Measurements from ENCODE around the gene TULP1.

DNA sequence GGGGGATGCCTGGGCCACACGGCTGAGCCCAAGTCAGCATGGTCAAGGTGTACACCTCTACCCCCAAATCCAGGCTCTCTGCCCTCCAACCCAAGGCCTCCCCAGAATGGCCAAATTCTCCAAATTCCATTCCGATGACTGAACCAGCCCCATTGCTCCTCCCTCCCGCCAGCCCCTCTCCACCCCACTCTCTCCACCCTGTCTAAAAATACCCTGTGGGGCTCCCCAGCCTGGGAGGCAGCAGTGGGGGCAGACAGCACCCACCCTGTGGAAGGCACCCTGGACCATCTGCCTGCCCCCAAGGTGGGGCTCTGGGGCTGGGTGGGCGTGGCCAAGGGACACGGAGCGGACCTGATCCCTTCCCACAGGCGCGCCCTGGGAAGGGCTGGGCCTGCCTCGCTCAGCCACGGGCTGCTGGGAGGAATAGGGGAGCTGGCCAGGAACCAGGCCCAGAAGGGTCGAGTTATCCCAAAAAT, 27.3 kb downstream of the TULP1 start:
- TF ChIP-seq POLR2A (IDR thresholded peaks at IDR 0.05; ENCODE audit: low read depth, low read length) (no peak), CTCF (conservative IDR thresholded peaks at IDR 0.05; ENCODE audit: low read depth, low read length) (no peak), MAFK (IDR thresholded peaks at IDR 0.05; ENCODE audit: low read depth, low read length) (no peak), SMC3 (IDR thresholded peaks at IDR 0.05; ENCODE audit: low read depth, low read length) (no peak)
- TF ChIP-seq, protein P1, sequence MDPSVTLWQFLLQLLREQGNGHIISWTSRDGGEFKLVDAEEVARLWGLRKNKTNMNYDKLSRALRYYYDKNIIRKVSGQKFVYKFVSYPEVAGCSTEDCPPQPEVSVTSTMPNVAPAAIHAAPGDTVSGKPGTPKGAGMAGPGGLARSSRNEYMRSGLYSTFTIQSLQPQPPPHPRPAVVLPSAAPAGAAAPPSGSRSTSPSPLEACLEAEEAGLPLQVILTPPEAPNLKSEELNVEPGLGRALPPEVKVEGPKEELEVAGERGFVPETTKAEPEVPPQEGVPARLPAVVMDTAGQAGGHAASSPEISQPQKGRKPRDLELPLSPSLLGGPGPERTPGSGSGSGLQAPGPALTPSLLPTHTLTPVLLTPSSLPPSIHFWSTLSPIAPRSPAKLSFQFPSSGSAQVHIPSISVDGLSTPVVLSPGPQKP (IDR thresholded peaks at IDR 0.05; ENCODE audit: borderline replicate concordance, low read depth, low read length) = no peak

All from IMR-90 (cell line).